IPS-18c (cell line): Measurements from ENCODE around the gene NAV2.
"Not testable (repeated sequence)": the region's sequence is repeated elsewhere in the genome, so short reads cannot be mapped to it uniquely, and the experiment has no call there.

Experiments
- H3K4me3 ChIP-seq: 2 replicates; pipeline ENCODE4 v1.7.0; 2013; ENCODE audit warnings: low read depth, mild to moderate bottlenecking, low read length, moderate library complexity; ENCODE audit not compliant: insufficient read depth
- H3K9me3 ChIP-seq: one replicate; pipeline ENCODE4 v1.6.1; 2013; ENCODE audit warnings: mild to moderate bottlenecking, low read length, moderate library complexity; ENCODE audit not compliant: control insufficient read depth, insufficient read depth

Gene NAV2

GRCh38 chr11:19894404-19894803 is 181.8 kb downstream of the NAV2 start:
- no peak overlapping the region for H3K4me3 ChIP-seq
- no peaks in the 10 kb centered on the region for H3K9me3 ChIP-seq

GRCh38 chr11:19895037-19895436 is 182.4 kb downstream of the NAV2 start:
- H3K4me3 ChIP-seq, H3K9me3 ChIP-seq: not testable (repeated sequence)

DNA sequence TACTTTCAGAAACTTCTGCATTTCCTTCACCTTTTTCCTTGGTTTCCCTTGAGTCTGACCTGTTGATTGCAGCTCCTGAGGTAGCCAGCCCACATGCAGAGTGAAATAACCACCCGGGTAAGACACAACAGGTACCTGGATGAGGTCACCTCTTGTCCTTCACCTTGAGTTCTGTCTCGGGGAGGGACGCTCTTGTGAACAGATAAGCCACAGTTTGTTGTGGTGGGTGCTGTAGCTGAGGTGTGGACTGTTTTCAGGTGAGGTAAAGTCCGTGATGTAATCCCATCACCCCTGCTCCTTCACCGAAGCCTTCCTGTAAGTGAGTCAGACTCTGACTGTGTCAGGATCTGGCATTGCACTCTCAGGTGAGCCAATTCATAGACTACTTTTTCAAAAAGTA is 183.1 kb downstream of the NAV2 start:
- Histone ChIP-seq H3K4me3 (no peak overlapping the region), H3K9me3 (no peaks in the 10 kb centered on the region)

DNA sequence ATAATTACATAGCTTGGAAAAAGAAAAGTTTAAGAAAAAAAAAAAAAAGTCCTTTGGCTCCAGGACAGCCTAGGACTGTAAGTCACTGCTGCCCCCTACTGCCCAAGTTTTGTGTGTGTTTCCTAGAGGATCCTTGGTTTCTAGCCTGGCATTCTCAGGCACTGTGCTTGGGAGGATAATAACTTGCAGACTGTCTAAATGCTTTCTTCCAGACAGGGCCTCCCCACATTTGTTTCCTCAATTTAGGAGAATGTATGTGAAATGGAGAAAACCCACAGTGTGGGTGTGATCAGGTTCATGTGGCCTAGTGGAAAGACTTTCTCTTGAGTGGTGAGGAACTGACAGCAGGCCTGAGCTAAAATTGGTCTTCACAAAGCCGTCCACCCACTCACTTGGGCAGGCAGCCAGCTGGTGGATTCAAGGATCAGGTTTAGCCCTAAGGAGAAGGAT is 191.0 kb downstream of the NAV2 start:
- H3K9me3 ChIP-seq, result no peaks in the 10 kb centered on the region
- H3K4me3 ChIP-seq, result no peak overlapping the region

DNA sequence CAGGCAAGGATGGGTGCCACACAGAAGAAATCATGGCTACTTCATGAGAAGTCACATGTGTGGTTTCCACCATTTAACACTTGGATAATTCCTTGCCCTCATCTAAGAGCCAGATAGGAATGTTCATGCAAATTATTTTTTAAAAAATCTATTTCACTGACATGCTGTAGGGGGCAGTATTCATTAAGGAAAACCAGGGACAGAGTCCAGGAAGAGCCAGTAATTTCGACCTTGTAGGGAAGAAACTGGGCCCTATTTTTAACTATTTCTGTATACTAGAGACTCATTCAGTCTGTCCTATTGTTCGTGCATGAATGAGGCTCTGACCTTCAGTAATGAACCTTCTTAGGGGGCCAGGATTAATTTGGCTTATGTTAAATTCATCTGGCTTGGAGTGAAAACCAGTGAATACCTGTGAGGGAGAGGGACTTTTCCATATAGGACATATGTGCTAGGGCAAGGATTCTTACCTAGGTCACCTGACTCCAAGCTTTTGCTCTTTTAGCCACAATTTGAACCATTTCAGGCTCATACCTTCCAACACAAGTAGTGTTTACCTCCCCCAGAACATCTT is 192.7 kb downstream of the NAV2 start:
- no peak overlapping the region for H3K4me3 ChIP-seq

DNA sequence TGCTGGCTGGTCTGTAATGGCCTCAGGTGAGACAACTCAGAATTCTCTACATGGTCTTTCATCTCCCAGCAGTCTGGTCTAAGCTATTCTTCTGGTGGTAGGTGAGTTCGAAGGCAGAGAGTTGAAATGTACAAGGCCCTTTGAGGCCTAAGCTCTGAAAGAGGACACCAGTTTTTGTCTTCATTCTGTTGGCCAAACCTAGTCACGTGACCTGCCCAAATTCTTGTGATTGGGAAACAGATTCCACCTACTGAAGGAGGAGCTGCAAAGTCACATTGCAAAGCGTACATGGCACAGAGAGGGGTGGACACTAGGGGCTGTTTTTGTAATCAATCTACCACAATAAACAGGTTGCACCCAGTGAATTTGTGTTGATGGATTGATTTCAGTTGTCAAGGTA is 193.5 kb downstream of the NAV2 start:
- no peaks in the 10 kb centered on the region for H3K9me3 ChIP-seq
- H3K4me3 ChIP-seq, result no peak overlapping the region

More for the DNA sequence above, 192.7 kb downstream of the NAV2 start:
- H3K9me3 ChIP-seq, result no peaks in the 10 kb centered on the region

DNA sequence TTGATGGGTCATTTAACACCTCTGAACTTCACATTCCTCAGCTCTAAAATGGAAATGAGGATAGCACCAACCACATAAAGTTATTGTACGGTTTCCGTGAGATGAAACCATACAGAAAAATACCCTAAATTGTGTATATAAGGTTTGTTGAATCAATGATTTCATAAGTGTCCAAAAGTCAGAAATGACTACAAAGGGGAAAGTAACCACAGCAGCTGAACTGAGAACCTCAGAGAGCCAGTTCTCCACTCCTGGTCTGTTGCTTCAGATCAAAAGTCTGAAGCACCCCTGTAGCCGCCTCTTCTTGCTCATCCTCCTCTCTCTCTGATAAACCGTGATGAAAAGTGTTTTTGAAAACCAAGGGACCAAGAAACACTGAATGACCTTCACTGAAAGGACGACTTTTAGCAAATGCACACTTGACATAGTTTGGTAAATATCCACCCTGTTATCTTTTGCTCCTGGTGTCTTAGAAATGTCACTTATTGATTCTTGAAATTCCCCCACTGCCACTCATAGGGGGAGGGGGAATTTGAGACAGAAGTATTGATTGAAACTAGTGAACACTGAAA is 194.5 kb downstream of the NAV2 start:
- no peaks in the 10 kb centered on the region for H3K9me3 ChIP-seq

DNA sequence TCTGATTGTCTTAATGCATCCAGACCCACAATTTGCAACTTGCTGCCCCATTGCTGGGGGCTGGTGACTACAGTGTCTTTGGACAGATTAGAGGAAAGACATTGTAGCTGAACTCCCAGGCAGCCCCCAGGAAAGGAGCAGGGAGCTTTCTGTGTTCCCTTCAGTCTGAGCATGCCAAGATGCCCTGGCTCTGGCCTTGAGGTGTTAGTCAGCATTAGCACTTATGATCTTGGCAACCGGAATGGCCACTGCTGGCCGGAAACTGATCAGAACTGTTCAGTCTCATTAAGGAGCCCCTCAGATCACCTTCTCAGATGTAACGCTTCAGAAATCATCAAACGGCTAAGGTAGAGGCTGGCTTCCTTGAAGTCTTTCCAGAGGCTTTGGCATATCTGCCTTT is 195.2 kb downstream of the NAV2 start:
- H3K9me3 ChIP-seq, result no peaks in the 10 kb centered on the region
- H3K4me3 ChIP-seq, result no peak overlapping the region

More for the DNA sequence above, 194.5 kb downstream of the NAV2 start:
- H3K4me3 ChIP-seq, result no peak overlapping the region

DNA sequence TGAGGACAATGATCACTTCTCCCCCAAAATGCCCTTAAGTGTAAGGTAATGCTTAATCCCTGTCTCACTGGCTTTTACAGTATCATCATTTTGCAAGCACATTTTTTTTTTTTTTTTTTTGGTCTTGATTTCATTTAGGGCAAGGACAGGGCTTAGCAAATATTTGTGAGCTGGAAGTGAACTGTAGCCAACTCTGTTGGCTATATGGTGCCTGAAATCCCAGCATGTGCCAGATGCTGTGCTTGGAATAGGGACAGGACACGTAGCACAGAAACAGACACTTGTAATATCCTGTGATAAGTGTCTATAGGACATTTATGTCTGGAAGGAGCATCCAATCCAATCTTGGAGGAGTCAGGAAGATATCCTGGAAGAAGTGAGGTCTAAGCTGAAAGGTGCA is 198.3 kb downstream of the NAV2 start:
- Histone ChIP-seq H3K4me3 (no peak overlapping the region), H3K9me3 (peaks cover 3% of the 10 kb centered on the region)

- Histone ChIP-seq H3K4me3 (no peak overlapping the region), H3K9me3 (peaks cover 3% of the 10 kb centered on the region)
These were observed 199.7 kb downstream of the NAV2 start for GRCh38 chr11:19912115-19912957.

DNA sequence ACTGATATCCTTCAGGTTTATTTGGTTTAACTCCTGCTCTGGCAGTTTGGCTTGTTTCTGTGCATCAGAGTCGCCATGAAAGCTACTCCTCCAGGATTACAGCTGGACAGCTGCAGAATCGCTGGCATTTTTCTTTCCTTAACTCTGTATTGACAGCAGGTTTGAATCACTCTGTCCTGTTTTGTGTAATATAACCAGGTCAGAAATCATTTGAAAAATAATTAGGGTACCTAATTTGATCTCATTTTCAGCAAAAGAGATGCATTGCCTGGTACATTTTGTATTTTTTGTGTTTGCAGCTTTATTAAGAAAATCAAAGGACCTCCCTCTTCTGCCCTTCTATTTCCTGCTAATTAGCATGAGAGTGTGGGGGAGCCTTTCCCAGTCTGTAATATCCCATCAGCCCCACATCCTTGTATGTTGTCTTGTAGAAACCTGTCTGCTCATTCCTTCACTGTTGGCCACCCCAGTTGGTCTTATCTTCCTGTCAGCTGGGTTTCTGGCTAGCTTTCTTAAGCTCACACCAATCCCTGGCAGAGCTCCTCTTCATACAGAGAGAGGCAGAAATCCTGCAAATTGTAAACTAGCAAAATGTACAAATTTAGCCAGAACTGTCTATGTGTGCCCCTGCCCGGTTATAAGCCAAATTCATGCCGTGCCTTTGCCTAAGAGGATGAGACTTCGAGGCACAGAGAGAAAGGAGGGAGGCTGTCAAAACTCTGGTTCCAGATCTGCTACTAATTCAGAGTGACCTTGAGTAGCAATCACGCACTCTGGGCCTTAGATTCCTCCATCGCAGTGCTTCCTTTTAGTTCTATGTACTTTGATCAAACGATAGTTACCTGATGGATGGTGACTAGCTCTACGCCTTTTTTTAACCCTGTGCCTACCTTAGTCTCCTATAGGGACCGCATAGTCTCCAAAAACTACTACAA is 200.6 kb downstream of the NAV2 start:
- peaks cover 3% of the 10 kb centered on the region for H3K9me3 ChIP-seq
- no peak overlapping the region for H3K4me3 ChIP-seq

- Histone ChIP-seq H3K4me3 (no peak overlapping the region), H3K9me3 (peaks cover 3% of the 10 kb centered on the region)
These were observed 201.2 kb downstream of the NAV2 start for GRCh38 chr11:19913893-19914249.

DNA sequence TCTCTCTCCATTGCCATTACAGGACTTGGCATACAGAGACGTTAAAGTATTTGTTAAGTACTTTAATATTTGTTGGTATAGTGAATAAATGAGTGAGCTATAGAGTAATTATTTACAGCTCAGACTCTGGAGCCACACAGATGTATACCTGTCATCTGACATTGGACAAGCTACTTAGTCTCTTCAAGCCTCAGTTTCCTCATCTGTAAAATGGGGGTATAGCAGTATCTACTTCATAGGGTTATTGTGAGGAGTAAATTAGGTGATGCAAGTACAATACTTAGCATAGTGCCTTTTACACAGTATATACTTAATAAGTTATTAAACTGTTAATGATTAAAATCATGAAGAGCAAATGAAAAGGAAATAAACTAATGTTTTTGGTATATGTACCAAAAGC is 203.2 kb downstream of the NAV2 start:
- Histone ChIP-seq H3K4me3 (no peak overlapping the region), H3K9me3 (peaks cover 3% of the 10 kb centered on the region)

DNA sequence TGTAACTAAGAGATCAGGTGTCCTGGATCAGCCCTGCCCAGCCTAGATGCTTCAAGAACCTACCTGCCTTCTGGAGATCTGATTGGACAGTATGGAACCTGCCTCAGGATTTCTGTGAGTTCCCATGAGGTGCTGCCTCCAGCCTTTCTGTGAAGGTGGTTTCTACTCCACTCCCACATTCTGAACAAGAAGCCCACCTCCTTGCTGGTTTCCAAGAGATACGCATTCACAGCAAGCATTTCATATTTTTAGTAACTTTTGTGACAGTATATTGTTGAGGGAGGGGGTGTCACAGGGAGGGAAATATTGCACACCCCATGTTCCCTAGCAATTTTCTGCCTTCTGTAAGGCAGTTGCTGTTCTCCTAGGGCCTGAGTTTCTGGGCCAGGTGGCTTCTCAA is 204.4 kb downstream of the NAV2 start:
- Histone ChIP-seq H3K4me3 (no peak overlapping the region), H3K9me3 (peaks cover 3% of the 10 kb centered on the region)

GRCh38 chr11:19918302-19919049 is 205.8 kb downstream of the NAV2 start:
- H3K4me3 ChIP-seq, result no peak overlapping the region
- H3K9me3 ChIP-seq, result peaks cover 3% of the 10 kb centered on the region

GRCh38 chr11:19919050-19919561 is 206.5 kb downstream of the NAV2 start:
- no peak overlapping the region for H3K4me3 ChIP-seq
- peaks cover 3% of the 10 kb centered on the region for H3K9me3 ChIP-seq

GRCh38 chr11:19920982-19921381 is 208.3 kb downstream of the NAV2 start:
- Histone ChIP-seq H3K4me3 (no peak overlapping the region), H3K9me3 (no peaks in the 10 kb centered on the region)
